ENCODE results near the gene MECP2.
"Not testable (repeated sequence)": the region's sequence is repeated elsewhere in the genome, so short reads cannot be mapped to it uniquely, and the experiment has no call there.

The MECP2 gene

GRCh38 chrX:153984351-153985178 is 113.0 kb downstream of the MECP2 start:
- no peak for DNase-seq

GRCh38 chrX:153983321-153983801 is 114.2 kb downstream of the MECP2 start:
- DNase-seq = no peak

GRCh38 chrX:153981771-153982533 is 115.6 kb downstream of the MECP2 start:
- no peak for DNase-seq

GRCh38 chrX:153981231-153981630 is 116.3 kb downstream of the MECP2 start:
- DNase-seq = no peak

- DNase-seq = not testable (repeated sequence)
Observed at GRCh38 chrX:153980394-153980793, 117.1 kb downstream of the MECP2 start.

GRCh38 chrX:153974726-153975286 is 122.7 kb downstream of the MECP2 start:
- no peak for DNase-seq

- no peak for DNase-seq
Observed at GRCh38 chrX:153974003-153974725, 123.4 kb downstream of the MECP2 start.

- no peak for DNase-seq
Observed at GRCh38 chrX:153973127-153974002, 124.2 kb downstream of the MECP2 start.

- peak; percentile 85 for DNase-seq
Observed at GRCh38 chrX:153972368-153973126, 125.0 kb downstream of the MECP2 start, which contains the start of gene TMEM187. TMEM187 (plus strand) TSS chrX:153972754; CDS start chrX:153982063, 9,309 bp downstream.
